Fibroblast of mammary gland (primary cell): Measurements from ENCODE around the gene GALK2.
"Not testable (repeated sequence)": the region's sequence is repeated elsewhere in the genome, so short reads cannot be mapped to it uniquely, and the experiment has no call there.

Experiments used
- DNase-seq: peaks from one replicate; pipeline ENCODE4 v3.0.0-alpha.2; 2010; ENCODE audit warnings: low read depth
- H3K4me3 ChIP-seq: 2 replicates; pipeline ENCODE4 v1.5.1; 2011; ENCODE audit warnings: low read depth, mild to moderate bottlenecking, low read length, moderate library complexity; ENCODE audit not compliant: control insufficient read depth
- CTCF ChIP-seq: conservative IDR thresholded peaks from 2 replicates; pipeline ENCODE4 v1.5.1; 2011; ENCODE audit warnings: low read depth, low read length, inconsistent platforms; ENCODE audit not compliant: control insufficient read depth, insufficient read depth

GALK2 gene

GRCh38 chr15:49178497-49178896, 8.4 kb downstream of the GALK2 start:
- no peak overlapping the region for H3K4me3 ChIP-seq
- DNase-seq = no peak
- TF ChIP-seq CTCF = no peak

- no peak for DNase-seq
- H3K4me3 ChIP-seq = no peak overlapping the region
- TF ChIP-seq CTCF = no peak
Observed at GRCh38 chr15:49179433-49180190, 9.6 kb downstream of the GALK2 start.

- H3K4me3 ChIP-seq = no peak overlapping the region
- no peak for TF ChIP-seq CTCF
- no peak for DNase-seq
Observed at GRCh38 chr15:49182128-49182527, 12.1 kb downstream of the GALK2 start.

DNA sequence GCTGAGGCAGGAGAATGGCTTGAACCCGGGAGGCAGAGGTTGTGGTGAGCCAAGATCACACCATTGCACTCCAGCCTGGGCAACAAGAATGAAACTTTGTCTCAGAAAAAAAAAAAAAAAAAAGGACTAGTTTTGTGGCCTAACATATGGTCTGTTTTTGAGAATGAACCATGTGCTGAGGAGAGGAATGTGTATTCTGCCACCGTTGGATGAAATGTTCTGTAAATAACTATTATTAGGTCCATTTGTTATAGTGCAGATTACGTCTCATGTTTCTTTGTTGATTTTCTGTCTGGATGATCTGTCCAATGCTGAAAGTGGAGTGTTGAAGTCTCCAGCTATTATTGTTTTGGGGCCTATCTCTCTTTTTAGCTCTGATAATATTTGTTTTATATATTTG, 13.7 kb downstream of the GALK2 start:
- not testable (repeated sequence) for H3K4me3 ChIP-seq, DNase-seq

- DNase-seq = no peak
- TF ChIP-seq CTCF = no peak
- H3K4me3 ChIP-seq = no peak overlapping the region
Observed at GRCh38 chr15:49185473-49185872, 15.4 kb downstream of the GALK2 start.

- DNase-seq = peak; percentile 49
- H3K4me3 ChIP-seq = no peak overlapping the region
- no peak for TF ChIP-seq CTCF
Observed at GRCh38 chr15:49187549-49188245, 17.6 kb downstream of the GALK2 start.

DNA sequence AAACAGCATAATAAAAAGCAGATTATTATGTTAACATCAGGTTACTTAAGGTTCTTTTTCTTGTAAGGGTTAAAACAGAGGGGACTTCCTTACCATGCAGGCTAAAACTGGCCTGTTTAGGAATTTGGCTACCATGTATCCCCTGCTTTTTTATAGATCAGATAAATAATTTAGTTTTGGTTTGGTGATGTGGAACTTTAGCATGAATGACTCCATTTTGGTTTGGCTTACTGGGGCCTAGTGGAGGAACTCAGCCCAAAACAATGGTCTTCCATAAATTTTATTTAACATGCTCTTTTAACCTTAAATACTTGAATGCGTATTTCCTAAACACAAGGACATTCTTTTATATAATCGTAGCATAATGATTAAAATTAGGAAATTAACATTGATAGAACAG, 18.9 kb downstream of the GALK2 start:
- no peak overlapping the region for H3K4me3 ChIP-seq
- no peak for TF ChIP-seq CTCF
- no peak for DNase-seq
